ENCODE data around the gene KRTAP16-1.
"Not testable (repeated sequence)": the region's sequence is repeated elsewhere in the genome, so short reads cannot be mapped to it uniquely, and the experiment has no call there.

Gene KRTAP16-1, protein sequence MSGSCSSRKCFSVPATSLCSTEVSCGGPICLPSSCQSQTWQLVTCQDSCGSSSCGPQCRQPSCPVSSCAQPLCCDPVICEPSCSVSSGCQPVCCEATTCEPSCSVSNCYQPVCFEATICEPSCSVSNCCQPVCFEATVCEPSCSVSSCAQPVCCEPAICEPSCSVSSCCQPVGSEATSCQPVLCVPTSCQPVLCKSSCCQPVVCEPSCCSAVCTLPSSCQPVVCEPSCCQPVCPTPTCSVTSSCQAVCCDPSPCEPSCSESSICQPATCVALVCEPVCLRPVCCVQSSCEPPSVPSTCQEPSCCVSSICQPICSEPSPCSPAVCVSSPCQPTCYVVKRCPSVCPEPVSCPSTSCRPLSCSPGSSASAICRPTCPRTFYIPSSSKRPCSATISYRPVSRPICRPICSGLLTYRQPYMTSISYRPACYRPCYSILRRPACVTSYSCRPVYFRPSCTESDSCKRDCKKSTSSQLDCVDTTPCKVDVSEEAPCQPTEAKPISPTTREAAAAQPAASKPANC
- long read RNA-seq, donor 1, result 0 reads
- long read RNA-seq, donor 2, result 0 reads
- long read RNA-seq, donor 3, result 0 reads
- long read RNA-seq, donor 4, result 0 reads
- long read RNA-seq, donor 5, result 0 reads
- long read RNA-seq, donor 6, result 0 reads
- long read RNA-seq, donor 7, result 0 reads
- long read RNA-seq, donor 8, result 0 reads

DNA sequence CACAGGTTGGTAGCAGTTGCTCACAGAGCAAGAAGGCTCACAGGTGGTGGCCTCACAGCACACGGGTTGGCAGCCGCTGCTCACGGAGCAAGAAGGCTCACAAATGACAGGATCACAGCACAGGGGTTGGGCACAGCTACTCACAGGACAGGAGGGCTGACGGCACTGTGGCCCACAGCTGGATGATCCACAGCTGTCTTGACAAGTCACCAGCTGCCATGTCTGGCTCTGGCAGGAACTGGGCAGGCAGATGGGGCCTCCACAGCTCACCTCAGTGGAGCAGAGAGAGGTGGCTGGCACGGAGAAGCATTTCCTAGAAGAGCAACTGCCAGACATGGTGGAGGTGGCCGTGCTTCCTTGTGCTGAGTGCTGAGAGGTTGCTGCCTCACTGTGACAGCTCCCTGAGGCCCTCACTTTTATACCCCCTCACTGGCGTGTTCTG is at the start of gene KRTAP16-1:
Gene KRTAP16-1, minus strand, starts transcription at position 392 of the 442 bp plus-strand sequence. Its CDS starts 56 bp downstream, at position 336.
- no peak for DNase-seq

DNA sequence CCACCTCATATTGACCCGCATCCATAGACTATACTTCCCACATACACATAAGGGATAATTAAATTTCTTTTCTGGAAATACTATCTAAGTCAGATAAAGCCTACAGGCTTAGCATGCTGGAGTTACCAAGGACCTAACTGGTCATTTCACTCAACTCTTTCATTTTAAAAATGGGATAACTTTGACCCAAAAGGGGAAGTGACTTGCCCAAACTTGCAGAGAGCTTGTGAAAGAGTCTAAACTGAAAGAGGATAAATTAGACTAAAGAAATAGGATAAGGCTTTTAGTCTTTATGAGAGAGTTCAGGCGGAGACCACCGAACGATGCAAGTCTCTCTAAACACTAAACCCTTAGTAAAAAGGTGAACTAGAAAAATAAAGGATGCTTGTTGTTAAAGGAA is 45.4 kb upstream of the KRTAP16-1 start:
- DNase-seq, result no peak

DNA sequence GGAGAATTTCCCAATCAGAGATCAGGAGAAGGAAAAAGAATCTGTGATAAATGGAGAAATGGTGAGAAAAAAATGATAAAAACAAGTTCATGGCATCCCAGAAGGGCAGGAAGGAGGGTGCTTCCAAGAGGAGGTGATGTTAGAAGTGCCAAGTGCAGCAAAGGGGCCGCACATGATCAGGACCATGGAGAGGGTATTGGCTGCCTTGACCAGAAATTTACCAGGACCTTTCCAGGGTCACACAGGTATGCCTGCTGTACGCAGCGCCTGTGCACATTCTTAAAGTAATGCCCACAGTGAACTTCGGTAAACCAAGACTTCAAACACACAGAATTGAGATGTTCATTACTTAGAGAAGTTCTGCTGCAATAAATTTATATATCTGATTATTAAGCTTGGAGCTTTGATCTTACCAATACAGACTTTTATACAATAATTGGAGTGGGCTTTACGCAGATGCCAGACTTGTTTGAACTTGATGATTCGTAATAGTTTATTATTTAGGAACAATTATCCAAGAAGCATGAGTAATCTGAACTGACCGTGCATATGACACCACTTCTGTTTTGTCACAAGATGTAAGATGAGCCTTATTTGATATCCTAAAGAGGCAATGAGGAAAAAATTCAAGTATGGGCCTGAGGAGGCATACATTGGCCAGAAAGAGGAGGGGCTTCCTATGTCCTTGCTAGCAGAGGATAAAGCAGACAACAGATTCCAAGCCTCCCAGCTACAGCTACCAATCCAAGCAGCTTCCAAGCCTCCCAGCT is 43.7 kb upstream of the KRTAP16-1 start:
- no peak for DNase-seq

GRCh38 chr17:41351177-41351576 is 42.1 kb upstream of the KRTAP16-1 start:
- DNase-seq, result no peak

DNA sequence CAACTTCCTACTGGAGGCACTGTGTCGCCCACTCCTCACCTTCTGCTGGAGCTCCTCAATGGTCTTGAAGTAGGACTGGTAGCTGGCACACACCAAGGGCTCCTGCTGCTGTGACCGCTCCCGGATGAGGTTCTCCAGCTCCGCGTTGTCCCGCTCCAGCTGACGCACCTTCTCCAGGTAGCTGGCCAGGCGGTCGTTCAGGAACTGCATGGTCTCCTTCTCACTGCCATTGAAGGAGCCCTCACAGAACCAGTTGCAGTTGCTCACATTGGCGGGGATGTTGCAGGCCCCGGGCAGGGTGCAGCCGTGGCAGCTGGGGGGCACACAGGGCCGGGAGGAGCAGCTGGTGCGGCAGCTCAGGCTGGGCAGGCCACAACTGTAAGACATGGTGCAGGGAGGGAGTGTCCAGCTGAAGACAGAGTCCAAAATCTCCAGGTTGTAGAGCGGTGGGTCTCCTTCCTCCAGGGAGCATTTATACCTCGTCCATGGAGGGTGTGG is 41.3 kb upstream of the KRTAP16-1 start, which contains the start of gene KRT33A:
Gene KRT33A, minus strand, starts transcription at position 448 of the 498 bp plus-strand sequence. Its CDS starts 61 bp downstream, at position 387.
- not testable (repeated sequence) for DNase-seq

- DNase-seq, result no peak
Observed at GRCh38 chr17:41347869-41348760, 39.0 kb upstream of the KRTAP16-1 start.

- DNase-seq, result not testable (repeated sequence)
Observed at GRCh38 chr17:41346421-41346820, 37.3 kb upstream of the KRTAP16-1 start.

DNA sequence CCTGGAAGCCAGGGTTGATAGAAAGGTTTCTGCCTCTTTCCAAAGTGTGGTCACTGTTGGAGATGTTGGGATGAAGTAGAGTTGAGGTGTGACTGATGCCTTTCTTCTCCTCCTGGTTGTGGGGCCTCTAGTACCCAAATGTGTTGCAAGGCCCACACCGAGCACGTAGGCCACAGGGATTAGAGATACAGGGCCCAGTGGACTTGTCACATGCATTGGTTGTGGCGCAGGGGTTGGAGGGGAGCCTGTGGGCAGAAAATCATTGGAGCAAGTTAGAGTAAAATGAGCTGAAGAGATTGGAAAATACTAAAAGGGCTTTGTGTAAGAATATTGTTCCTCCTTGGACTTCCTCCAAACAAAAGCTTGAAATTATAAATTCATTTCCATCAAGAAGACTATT is 36.9 kb upstream of the KRTAP16-1 start:
- no peak for DNase-seq

GRCh38 chr17:41343029-41343428 is 33.9 kb upstream of the KRTAP16-1 start:
- peak; percentile 26 for DNase-seq

DNA sequence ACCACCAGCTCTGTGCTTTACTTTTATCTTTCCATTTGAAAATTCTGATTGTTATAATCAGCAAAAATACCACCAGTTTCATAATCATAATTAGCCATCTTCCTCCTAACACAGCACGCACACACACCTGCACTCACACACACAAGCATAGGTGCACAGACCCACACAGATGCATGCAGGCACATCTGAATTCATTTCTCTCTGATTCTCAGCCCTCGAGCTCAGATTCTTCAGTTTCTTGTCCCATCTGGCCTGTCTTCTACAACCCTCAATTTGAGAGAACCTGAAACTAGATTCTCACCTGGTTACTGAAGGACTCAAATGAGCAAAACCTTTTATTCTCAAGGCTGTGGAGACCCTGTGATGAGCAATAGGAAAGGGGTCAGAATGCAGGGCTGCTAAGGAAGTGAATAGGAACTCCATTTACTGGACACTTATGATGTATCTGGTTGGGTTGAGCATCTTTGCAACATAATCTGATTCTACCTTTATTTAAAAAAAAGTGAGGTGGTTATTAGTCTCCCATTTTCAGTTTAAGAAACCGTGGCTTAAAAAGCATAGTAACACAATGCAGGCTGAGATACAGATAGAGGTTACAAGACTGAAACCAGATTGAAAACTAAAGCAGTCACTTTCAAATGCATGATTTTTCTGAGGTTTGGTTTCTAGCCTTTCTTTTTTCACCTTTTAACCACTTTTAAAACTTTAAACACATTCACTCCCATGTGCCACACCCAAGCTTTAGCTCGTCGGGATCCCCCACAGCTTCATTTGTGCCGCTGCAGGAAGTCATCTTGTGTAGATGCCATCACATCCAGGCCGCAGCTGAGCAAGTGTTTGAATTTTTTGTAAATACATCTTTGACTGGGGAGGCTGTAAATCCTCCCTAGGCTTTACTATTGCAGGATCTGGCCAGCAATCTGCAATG is 32.1 kb upstream of the KRTAP16-1 start:
- no peak for DNase-seq

- peak; percentile 47 for DNase-seq
Observed at GRCh38 chr17:41340494-41340893, 31.4 kb upstream of the KRTAP16-1 start.

- no peak for DNase-seq
Observed at GRCh38 chr17:41339571-41340172, 30.6 kb upstream of the KRTAP16-1 start.

DNA sequence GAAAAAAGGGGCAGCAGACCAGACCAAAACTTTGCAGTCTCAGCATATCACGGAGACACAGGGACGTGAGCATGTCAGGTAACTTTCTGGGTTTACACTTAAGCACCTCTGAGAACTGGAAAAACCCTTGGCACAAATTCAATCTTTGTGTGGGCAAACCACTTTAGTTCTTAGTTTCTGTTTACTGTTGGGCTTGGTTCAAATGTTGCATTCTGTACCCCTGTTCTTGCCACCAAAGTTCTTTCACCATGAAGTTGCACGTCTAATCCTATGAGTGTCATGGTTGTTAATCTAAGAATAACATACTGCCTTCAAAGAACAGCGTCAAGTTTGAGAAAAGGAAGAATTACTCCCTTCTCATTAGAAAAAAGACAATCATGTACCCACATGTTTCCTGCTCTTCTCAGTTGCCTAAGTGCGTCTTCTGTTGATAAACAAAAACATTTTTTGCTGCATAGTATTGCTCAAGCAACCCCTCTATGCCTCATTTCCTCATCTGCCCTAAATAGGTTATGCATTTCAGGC is 29.9 kb upstream of the KRTAP16-1 start:
- peak; percentile 6 for DNase-seq

DNA sequence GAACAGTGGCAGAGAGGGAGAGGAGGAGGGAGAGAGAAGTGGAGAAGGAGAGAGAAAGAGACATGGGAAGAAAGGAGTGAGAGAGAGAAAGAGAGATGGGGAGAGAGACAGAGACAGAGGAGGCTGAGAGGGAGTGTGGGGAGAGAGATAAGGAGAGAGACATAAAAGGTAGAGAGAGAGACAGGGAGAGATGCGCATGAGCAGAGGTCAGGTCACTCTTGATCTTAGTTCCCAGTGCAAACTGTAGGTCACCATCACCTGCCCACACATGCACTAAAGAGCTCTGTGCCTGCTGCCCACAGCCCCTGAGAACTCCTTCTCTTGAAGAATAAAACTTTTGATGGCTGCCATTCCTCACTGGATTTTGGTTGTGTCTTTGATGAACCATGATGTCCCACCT is 26.6 kb upstream of the KRTAP16-1 start:
- DNase-seq, result no peak

DNA sequence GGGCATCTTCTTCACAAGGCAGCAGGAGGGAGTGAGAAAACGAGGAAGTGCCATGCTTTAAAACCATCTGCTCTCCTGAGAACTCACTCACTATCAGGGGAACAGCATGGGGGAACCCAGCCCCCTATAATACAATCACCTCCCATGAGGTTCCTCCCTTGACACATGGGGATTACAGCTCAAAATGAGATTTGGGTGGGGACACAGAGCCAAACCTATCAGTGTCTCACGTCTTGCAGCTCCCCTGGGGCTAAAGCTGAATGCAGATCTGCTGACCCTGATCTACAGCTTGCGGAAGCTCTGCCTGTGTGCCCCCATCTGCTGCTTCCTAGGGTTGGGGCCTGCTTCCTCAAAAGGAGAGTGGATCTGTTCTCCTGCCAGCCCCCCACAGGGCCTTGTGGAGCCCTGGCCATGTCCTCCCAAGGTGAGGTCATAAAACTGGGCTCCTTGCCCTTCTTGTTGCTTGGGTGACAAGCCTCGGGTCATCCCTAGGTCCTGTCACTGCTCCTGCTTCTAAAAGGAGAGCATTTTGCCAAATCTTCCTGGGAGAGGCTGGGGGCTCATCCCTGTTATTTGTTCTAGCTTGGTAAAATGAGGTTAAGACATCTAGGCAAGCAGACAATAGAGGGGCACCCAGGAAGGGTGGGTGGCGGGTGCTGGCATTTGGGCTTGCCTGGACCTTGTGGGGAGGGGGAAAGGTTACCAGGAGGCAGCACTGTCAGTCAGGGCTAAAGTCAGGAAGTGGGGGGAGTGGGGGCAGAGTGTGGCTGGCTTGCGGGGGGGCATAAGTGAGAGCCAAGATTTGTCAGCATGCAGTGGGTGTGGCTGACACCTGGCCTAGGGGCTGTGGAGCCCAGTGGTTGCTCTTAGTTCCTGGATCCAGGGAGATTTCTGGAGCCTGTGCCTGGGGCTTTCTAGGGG is 25.5 kb upstream of the KRTAP16-1 start:
- no peak for DNase-seq

DNA sequence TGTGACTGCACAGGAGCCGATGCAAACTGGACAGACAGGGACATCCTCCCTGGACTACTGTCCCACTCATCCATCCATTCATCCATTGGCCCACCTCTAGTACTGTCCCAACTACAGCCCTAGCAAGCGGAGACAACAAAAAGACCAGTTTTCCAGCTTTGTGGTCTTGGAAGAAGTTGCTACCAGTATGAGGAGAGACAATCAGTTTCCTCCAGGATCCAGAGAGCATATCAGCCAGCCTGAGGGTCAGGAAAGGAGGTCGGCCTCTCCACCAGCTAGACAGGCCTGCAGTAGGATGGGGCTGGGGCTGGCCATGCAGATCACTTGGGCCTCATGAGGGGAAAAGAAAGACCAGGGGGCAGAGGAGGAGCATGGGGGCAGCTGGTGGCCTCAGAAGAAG is 24.7 kb upstream of the KRTAP16-1 start:
- no peak for DNase-seq

- DNase-seq, result no peak
Observed at GRCh38 chr17:41333098-41333497, 24.0 kb upstream of the KRTAP16-1 start.

GRCh38 chr17:41332239-41332638 is 23.1 kb upstream of the KRTAP16-1 start:
- no peak for DNase-seq

All from right kidney (tissue), 9 donors.